HFFc6 (cell line): ENCODE measurements around the gene PLB1. TPM values are rescaled to one million over a fixed set of nuclear protein-coding genes. Genes with fewer than 3 reads are reported as not detected.

Experiments
- DNase-seq: peaks from one replicate; pipeline ENCODE4 v3.0.0-alpha.2; 2018
- H3K27ac Mint-ChIP-seq: 2 replicates; pipeline ENCODE4 v1.8.0; 2020; ENCODE audit warnings: mild to moderate bottlenecking, mixed read lengths
- H3K27me3 Mint-ChIP-seq: 2 replicates; pipeline ENCODE4 v1.8.0; 2021; ENCODE audit warnings: mild to moderate bottlenecking, moderate library complexity, mixed read lengths; ENCODE audit not compliant: insufficient read depth
- H3K36me3 Mint-ChIP-seq: 2 replicates; pipeline ENCODE4 v1.8.0; 2021; ENCODE audit warnings: low read depth, mixed read lengths
- H3K4me1 Mint-ChIP-seq: 2 replicates; pipeline ENCODE4 v1.8.0; 2020; ENCODE audit warnings: low read depth, mixed read lengths
- H3K4me3 Mint-ChIP-seq: 2 replicates; pipeline ENCODE4 v1.8.0; 2020; ENCODE audit warnings: mild to moderate bottlenecking, moderate library complexity, mixed read lengths
- H3K9me3 Mint-ChIP-seq: 2 replicates; pipeline ENCODE4 v1.8.0; 2020; ENCODE audit warnings: mild to moderate bottlenecking, mixed read lengths
- CTCF ChIP-seq: fragments of 200-600 bp; sonication (generic); IDR thresholded peaks from 2 replicates; pipeline ENCODE4 v1.5.0; 2021; ENCODE audit warnings: antibody characterized with exemption, mild to moderate bottlenecking
- total RNA-seq, 6 experiments: library from RNA; stranded (reverse); fragmentation: NEBNext Ultra II Directional; extraction: Animal tissue kit (Norgen Biotek cat#: 25700); gene quantifications; 2 replicates in 1 of 6; 3 replicates in 5 of 6; pipeline ENCODE4 v1.2.3, GENCODE V29; 2021

Gene PLB1
- total RNA-seq, 6 experiments from 2014 or later, result 0.36 to 0.95 (median 0.62) TPM

- no peak for TF ChIP-seq CTCF
- H3K4me3 Mint-ChIP-seq, result no peak overlapping the region
- H3K27me3 Mint-ChIP-seq, result peaks cover 2% of the 10 kb centered on the region
- no peak overlapping the region for H3K27ac Mint-ChIP-seq
- H3K4me1 Mint-ChIP-seq, result peaks cover 38% of the 10 kb centered on the region
- DNase-seq, result no peak
- H3K9me3 Mint-ChIP-seq, result peaks cover 4% of the 10 kb centered on the region
- H3K36me3 Mint-ChIP-seq, result 0 out of 2 replicates have a peak, but pooled peaks cover 4% of the 10 kb centered on the region
These were observed 99.5 kb downstream of the PLB1 start for GRCh38 chr2:28595323-28595722.

- H3K27ac Mint-ChIP-seq, result no peak overlapping the region
- TF ChIP-seq CTCF, result no peak
- peaks cover 4% of the 10 kb centered on the region for H3K9me3 Mint-ChIP-seq
- no peak for DNase-seq
- peaks cover 2% of the 10 kb centered on the region for H3K27me3 Mint-ChIP-seq
- 0 out of 2 replicates have a peak, but pooled peaks cover 4% of the 10 kb centered on the region for H3K36me3 Mint-ChIP-seq
- H3K4me1 Mint-ChIP-seq, result peaks cover 41% of the 10 kb centered on the region
- no peak overlapping the region for H3K4me3 Mint-ChIP-seq
These were observed 102.6 kb downstream of the PLB1 start for GRCh38 chr2:28598484-28598883.

GRCh38 chr2:28600181-28600580 is 104.3 kb downstream of the PLB1 start:
- Mint-ChIP-seq H3K36me3 (0 out of 2 replicates have a peak, but pooled peaks cover 4% of the 10 kb centered on the region), H3K27me3 (peaks cover 2% of the 10 kb centered on the region), H3K9me3 (peaks cover 4% of the 10 kb centered on the region), H3K4me3 (no peak overlapping the region), H3K4me1 (peaks cover 24% of the 10 kb centered on the region), H3K27ac (no peak overlapping the region)
- no peak for DNase-seq
- no peak for TF ChIP-seq CTCF

GRCh38 chr2:28601616-28602015 is 105.8 kb downstream of the PLB1 start:
- H3K4me3 Mint-ChIP-seq, result no peak overlapping the region
- H3K27me3 Mint-ChIP-seq, result peaks cover 2% of the 10 kb centered on the region
- 0 out of 2 replicates have a peak, but pooled peaks cover 4% of the 10 kb centered on the region for H3K36me3 Mint-ChIP-seq
- H3K9me3 Mint-ChIP-seq, result peaks cover 4% of the 10 kb centered on the region
- H3K4me1 Mint-ChIP-seq, result peaks cover 12% of the 10 kb centered on the region
- no peak overlapping the region for H3K27ac Mint-ChIP-seq
- TF ChIP-seq CTCF, result no peak
- DNase-seq, result no peak

- Mint-ChIP-seq H3K27me3 (peaks cover 2% of the 10 kb centered on the region; the same call in 1 of the 2 replicates), H3K9me3 (no peaks in the 10 kb centered on the region), H3K4me3 (no peak overlapping the region), H3K4me1 (peaks cover 11% of the 10 kb centered on the region), H3K27ac (no peak overlapping the region), H3K36me3 (no peaks in the 10 kb centered on the region)
- TF ChIP-seq CTCF, result no peak
- no peak for DNase-seq
These were observed 106.3 kb downstream of the PLB1 start for GRCh38 chr2:28602136-28602660.
